Stimulated activated CD8-positive, alpha-beta memory T cell treated with anti-CD3 and anti-CD28 coated beads, Interleukin-7, amount 100 ng/mL, for 48 hours (primary cell): Measurements from ENCODE around the gene WWTR1.

ENCODE experiments used
- DNase-seq, 2 donors: peaks; one replicate each; pipeline ENCODE4 v3.0.0-alpha.2; 2020; ENCODE audit warnings: low read depth in 1 of 2; ENCODE audit errors: extremely low read depth in 1 of 2

The WWTR1 gene

DNA sequence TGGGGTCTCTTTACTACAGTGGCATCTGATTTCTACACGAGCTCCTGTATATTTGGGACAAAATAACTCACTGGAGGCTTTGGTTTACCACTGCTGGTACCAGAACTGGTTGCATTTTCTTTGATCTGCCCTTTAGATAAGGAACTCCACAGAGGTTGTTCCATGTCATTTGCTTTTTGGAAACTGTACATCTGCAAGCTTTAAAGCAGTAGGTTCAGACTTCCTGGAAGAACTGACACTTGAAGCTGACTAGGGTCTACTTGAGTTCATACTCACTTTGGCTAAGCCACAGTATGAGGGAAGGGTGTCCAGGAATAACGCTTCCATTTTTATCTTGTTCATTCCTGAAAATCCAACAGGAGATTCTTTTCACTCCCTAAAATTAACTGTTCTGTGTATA, 86.4 kb downstream of the WWTR1 start:
- no peak for DNase-seq

DNA sequence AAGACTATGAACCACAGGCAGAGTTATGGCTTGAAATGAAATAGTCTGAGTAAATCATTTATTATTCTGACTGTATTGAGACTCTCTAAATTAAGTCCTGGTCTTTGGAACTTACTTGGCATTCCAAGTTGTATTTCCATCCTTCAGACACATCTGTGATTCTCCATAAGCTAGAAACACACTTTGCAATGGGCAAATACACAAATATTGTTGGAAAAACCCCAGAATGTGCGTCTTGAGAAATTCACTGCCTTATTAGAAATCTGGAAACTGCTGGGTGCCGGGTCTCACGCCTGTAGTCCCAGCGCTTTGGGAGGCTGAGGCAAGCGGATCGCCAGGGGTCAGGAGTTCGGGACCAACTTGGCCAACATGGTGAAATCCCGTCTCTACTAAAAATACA, 87.8 kb downstream of the WWTR1 start:
- no peak for DNase-seq

DNA sequence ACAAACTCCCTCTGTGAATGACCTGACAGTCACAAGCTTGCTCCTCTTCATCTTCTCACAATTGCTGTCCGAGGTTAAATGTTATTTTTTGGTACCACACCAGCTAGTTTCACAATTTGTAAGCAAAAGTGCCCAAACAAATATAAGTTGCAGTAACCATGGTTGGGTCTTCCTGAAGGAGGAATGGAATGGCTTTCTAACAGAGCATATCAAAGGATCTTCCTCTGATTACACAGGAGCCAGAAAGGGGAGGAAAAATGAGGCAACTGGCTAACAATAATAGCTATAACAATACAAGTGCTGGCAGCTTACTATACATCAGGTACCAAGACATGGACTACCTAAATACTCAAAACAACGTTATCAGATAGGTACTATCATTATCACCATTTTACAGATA, 90.4 kb downstream of the WWTR1 start:
- DNase-seq = no peak

DNA sequence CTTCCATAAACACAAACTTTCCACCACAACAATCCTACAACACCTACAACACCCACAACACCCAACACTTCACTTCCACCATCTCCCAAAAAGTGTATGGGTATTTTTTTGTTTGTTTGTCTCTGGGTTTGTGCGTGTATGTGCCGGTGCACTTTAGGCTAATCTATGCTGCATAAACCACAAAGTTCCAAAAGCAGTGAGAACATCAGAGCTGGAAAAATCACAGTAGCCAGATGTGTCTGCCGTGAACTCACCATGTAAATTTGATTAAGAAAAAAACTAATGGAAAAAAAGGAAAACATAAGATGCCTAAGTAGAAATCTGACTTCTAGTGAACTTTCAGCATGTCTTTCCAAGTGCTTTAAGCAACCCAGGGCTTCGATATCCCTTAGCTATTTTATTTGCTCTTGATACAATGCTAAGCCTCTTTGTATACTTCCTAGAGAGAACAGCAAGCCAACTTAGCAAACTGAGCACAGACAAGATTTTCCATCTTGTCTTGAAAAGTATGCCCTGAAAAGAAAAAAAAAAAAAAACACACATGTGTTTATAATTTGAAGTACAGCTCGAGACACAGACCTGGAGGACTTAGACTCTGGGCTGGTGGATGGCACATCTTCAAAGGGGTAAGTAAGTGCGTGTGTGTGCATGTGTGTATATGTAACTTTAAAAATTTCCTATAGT, 91.4 kb downstream of the WWTR1 start:
- DNase-seq = no peak

DNA sequence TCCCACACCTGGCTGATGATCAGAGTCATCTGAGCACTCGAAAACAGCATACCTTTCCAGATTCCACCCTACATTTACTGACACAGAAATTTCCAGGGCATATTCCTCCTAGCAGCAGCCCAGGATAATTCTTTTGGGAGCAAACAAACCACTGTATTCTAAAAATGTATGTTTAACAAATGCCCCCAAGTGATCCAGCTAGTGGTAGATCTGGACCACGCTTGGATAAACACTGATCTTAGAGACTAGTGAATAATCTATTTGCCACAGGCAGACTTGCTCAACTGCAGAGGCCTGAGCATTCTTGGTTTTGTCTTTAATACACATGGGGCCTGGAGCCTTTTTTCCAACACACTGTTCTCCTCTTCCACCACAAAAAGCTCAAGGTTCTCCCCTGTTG, 93.7 kb downstream of the WWTR1 start:
- DNase-seq = no peak

DNA sequence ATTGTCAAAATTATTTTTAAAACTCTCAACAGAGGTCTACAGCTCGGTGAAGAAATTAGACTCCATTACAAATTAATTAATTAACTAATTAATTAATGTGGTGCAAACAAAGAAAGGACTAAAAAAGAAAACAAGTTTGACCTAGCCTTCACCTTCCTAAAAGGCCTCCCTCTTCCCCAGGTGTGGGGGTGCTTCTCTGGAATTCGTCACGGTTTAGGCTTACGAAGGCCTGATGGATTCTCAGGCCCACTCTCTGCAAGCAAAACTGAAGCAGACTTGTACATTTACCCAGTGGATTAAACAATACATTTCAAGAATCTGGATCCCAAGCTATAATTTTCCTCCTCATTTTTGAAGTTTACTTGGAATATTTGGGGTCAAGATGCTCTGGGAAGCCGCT, 94.7 kb downstream of the WWTR1 start:
- DNase-seq = no peak

DNA sequence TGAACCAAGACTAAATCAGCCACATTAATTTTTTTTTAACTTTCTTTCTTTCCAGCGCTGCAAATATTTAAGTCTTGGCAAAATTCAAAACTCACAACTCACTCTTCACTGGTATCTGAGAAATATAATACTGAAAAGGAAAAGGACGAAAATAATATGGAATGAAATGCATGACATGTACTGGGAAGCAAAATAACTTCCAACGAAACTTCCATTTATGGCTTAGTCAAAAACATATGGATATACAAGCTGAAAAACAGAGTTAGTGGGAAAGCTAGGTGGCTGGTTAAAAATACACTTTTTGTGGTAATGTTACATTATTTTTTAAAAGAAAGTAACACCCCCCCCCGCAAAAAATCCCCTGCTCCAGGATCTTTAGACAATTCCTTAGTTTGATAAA, 97.2 kb downstream of the WWTR1 start:
- no peak for DNase-seq

DNA sequence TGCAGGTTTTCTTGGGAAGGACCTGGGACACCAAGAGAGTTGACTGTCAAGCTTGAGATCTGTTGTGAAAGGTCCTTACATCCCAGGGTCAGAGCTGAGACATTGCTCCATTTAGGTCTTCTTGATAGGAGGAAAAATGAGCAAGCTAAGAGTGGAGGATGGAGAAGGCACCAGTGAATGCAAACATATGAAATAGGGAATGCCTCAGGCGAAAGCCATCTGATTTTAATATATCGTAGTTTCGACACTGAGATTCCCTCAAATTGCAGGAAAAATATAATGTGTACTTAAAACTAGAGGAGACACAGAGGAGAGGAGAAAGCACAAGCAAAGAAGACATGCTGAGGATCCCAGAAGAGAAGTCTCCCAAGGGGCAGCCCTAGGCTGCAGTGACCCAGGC, 97.8 kb downstream of the WWTR1 start:
- no peak for DNase-seq

DNA sequence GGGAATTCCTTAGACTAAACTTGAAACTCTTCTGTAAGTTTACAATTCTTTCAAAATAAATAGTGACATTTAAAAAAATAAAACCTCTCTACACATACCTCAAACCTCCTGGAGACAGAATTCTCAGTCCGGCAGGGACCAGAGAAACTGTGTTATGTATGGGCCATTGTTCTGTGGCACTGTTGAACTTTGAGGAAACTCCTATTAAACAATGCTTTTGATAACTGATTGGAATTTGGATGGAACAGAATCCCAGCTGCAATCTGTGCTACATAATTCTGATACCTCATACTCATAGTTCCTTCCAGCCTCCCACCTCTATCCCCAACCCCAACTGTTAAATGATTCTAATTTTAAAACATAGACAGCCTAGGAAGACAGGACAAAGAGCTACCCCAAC, 98.3 kb downstream of the WWTR1 start:
- DNase-seq = no peak

DNA sequence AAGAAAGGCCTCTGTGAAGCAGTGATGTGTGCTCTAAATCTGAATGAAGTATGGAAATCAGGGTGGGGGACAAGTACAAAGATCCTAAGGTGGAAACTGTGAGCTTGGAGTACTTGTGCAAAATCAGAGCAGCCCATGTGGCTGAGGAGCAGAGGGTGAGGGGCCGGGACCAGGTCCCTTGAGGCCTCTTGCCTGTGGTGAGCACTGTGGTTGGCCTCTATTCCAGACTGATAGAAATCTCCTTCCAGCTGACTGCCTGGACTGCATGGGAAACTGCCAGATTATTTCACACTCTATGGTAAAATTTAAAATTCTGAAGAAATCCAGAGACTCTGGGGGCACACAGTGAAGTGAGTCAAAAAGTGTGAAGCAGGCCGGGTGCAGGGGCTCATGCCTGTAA, 101.9 kb downstream of the WWTR1 start:
- DNase-seq = no peak

DNA sequence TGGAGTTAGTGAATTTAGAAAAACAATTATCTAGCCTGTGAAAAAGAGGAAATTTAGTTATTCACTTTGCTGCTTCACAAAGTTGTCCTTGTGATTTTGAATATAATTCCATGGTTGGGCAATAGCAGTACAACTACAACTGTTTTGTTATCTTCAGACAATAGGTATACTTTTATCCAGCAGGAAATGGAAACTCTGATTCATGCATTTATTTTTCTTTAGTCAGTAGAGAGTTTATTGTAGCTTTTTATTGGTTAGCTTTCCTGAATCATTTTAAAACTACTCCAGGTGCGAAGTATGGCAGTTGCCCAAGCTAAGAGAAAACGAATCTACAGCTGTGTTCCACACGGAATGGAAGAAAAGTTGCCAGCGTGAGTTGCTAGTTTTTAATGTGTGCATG, 103.0 kb downstream of the WWTR1 start:
- no peak for DNase-seq

DNA sequence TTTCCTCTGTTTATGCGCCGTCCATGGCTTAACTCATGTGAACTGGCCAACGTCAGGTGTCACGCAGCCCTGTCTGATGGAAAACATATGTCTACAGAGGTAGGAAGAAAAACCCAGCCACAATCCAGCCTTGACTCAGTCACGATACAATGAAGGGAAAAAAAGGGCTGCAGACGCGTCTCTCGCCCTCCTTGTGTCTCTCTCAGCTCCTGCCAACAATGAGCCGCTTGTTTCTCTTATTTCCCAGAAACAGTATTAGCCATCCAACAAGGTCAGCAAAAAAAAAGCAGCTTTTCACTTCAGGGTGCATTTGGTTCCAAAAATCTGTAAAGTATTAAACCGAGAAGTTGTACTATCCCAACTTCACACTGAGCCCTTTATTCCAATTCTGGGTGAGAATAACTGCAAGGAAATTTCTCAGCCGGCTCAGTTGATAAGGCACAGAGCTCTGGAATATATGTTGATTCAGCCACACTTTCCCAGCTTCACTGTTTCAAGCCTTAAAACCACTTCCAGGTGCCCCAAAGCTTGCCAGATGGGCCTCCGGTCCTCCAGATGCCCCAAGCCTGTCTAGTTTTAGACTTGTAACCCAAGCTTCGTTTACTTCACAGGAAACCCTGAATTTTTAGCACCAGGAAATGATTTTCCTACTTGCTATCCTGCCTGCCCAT, 103.9 kb downstream of the WWTR1 start:
- no peak for DNase-seq

DNA sequence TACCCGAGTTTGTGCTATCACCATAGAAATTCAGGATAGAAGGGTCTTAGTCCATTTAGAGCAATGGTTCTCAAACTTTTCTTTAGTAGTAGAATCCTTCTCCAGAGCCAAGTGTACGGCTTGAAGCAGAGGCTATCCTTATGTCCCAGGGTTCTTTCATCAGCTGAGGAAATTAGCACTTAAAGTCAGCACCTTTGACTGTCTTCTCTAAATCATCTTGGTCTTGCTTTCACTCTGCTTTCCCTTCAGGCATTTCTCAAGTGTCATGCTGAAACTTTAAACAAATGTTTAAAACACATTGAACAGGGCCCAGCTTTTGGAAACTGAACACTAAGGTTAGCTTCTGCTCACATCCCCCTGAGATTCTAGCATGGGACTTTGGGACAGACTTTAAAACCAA, 105.1 kb downstream of the WWTR1 start:
- no peak for DNase-seq

DNA sequence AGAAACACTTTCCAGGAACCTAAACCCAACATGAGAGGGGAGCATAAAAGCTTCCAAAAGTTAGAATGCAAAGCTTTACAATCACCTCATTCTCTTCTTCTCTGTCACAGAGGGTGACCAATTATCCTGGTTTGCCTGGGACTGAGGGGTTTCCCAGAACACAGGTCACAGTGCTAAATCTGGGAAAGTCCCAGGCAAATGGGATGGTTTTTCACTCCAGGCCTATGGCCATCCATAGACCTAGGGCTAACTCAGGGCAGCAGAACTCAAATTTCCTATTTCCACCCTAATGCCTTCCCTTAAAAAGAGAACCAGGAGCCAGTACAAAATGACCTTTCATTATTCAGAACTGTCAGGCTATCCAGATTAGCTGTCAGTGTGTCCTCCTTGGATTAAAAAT, 106.3 kb downstream of the WWTR1 start:
- no peak for DNase-seq

DNA sequence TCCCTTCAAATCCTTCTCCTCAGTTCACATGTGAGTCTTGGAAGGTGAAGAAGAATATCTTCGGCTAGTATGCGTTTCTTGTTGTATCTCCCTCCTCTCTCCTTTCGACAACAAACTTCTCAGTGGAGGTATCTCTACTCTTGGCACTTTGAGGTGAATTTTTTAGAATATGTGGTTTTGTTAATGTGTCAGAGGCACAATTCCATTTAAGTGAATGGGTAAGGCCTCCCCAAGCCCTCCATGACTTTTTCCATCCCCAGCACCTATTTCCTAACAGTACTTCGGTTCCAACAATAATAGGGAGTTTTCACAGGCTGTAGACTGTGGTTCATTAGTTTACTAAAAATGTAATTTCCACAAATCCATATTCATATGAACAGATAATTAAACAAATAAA, 109.2 kb downstream of the WWTR1 start:
- no peak for DNase-seq

DNA sequence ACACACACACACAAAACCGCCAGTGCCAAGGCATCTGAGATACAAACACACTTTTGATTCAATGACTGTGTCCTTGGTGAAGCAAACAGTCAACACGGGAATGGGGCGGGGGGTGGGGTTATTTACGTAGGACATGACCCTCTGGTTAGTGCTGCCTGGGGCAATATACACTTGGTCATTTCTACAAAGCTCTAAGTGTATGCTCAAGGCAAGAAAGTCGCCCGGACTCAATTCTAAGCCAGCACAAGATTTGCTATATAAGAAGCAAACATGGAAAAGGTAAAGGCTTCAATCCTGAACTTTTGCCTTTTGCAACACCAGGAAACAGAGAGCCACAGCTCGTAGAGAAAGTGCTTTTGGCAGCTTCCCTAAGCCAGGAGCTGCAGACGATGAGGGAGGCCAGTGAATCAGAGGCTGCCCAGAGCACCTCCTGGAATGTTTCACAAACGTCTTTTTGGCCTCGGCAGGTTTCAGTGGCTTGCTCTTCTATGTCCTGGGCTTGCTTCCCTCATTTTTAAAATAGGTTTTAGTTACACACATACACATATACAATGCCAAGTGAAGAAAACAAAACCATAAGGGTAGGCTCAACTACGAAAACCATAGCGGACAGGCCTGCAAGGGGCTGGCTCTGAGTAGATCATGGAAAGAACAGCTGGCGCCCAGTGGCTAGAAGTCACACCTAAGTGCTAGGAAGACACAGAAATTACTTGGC, 109.7 kb downstream of the WWTR1 start:
- DNase-seq = no peak

DNA sequence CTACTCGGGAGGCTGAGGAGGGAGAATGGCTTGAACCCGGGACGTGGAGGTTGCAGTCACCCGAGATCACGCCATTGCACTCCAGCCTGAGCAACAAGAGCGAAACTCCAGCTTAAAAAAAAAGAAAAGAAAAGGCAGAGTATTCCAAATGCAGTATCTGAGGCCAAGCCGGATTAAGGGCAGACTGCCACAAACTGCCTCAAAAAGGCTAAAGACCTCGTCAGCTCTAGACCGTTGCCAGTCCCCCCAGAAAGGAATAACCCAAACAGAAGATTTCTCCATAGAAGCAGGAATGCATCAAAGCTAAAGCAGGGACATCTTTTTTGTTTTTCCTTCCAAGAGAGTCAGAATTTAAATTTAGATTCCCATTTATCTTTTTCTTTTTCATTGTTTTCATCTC, 110.4 kb downstream of the WWTR1 start:
- DNase-seq = no peak

DNA sequence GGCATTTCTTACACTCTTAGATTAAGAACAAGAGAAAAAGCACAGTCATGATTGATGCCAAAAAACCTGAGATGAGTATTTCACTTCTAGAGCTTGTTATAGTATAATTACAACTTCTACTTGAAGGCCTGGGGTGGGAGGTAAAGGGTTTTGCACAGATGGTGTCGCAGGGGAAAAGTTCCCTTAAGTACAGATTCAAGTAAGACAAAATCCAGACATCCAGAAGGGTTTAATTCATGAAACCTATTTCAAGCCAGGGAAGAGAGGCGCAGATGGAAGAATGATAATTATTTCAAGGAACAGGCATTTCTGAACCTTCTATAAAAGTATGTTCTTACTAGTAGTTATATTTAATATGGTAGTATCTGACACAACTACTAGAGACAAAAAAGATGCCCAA, 112.8 kb downstream of the WWTR1 start:
- no peak for DNase-seq

DNA sequence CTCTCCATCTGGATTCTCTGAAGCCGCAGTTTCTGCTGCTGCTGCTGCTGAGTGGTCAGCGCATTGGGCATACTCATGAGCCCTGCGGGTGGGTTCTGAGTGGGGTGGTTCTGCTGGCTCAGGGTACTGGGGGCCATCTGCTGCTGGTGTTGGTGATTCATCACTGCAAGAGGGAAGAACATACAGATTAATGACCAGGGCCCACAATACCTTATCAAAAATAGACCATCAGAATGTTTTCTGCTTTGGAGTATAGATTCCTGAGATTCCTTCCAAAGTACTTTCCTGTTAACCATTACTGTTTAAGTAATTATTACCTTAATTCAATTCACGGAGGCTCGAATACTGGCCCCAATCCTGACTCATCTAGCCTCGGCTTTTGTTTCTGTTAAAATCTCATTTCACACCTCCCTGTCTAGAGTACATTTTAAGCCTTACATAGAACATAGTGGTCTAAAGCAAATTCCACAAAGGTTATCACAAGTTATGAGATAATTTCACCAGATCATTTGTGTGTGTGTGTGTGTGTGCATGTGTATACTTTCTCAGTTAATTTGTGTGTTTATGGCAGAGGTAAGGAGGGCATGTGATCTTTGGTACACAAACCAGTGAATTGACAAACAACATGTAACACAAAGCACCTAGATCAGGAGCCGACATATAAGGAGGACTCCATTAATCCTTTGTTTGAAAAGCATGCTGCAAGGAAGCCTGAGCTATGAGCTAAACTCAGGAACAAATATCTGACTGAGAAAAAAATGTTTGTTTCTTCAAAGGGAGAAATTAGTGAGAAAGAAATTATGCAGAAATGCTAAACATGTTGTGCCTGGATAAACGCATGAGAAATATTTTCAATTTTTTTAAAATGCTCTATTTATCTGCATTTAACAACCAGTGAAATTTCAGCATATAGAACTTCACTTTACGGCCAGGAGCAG, 115.2 kb downstream of the WWTR1 start:
- no peak for DNase-seq

DNA sequence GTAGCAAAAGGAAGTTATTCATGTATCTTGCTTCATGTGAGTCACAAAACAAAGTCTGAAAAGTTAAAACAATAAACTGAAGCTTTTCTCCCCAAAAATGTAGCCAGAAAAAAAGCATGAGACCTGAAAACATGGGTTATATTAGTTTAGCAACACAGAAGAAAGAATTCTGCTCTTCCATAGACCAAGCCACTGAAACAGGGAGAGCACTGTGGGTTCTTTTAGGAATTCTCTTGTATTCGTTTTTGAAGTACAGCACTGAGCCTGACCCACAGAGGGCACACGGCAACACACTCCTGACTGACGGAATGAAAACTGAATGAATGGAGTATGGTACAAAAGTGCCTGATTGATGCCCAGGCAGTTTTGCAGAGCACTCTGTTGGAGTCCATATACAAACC, 116.7 kb downstream of the WWTR1 start:
- no peak for DNase-seq

DNA sequence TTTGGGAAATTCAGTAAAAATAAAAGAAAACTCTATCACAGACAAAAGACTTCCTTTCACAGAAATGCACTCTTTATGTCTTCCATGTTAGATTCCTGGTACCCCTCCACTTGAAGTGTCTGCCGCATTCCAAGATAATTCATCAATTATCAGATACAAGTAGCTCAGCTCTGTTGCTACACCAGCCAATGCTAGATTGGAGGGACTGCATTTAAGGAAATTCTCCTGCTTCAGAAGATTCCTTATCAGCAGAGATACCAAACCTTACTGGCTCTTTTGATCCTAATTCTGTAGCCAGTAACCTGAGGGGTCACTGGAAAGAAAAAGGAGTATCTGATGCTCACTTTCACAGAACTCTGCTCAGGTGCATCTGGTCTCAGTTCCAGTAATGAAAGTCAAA, 119.5 kb downstream of the WWTR1 start:
- DNase-seq = no peak
